KG1 (cell line): ENCODE data around the gene MCU.
"Not testable (repeated sequence)": the region's sequence is repeated elsewhere in the genome, so short reads cannot be mapped to it uniquely, and the experiment has no call there.

Experiments
- DNase-seq: peaks from one replicate; lab custom pipeline; 2025; lab: John Stamatoyannopoulos, UW

Gene MCU

GRCh38 chr10:72730479-72730878 lies 38.5 kb downstream of the MCU start:
- no peak for DNase-seq

GRCh38 chr10:72731916-72732419 lies 40.0 kb downstream of the MCU start:
- no peak for DNase-seq

- DNase-seq = no peak
These were observed 40.6 kb downstream of the MCU start for GRCh38 chr10:72732521-72732920.

- DNase-seq = no peak
These were observed 42.0 kb downstream of the MCU start for GRCh38 chr10:72733989-72734388.

GRCh38 chr10:72735288-72735936 lies 43.5 kb downstream of the MCU start:
- no peak for DNase-seq

GRCh38 chr10:72736176-72736827 lies 44.4 kb downstream of the MCU start:
- DNase-seq = no peak

GRCh38 chr10:72736828-72737220 lies 44.9 kb downstream of the MCU start:
- DNase-seq = no peak

GRCh38 chr10:72737357-72737756 lies 45.4 kb downstream of the MCU start:
- DNase-seq = not testable (repeated sequence)

- DNase-seq = no peak
These were observed 46.5 kb downstream of the MCU start for GRCh38 chr10:72738486-72738885.

- DNase-seq = no peak
These were observed 48.6 kb downstream of the MCU start for GRCh38 chr10:72740528-72740927.

- DNase-seq = no peak
These were observed 50.1 kb downstream of the MCU start for GRCh38 chr10:72742092-72742491.

- no peak for DNase-seq
These were observed 50.9 kb downstream of the MCU start for GRCh38 chr10:72742797-72743196.

GRCh38 chr10:72744566-72744965 lies 52.6 kb downstream of the MCU start:
- no peak for DNase-seq

- no peak for DNase-seq
These were observed 54.8 kb downstream of the MCU start for GRCh38 chr10:72746426-72747363.

GRCh38 chr10:72747521-72747920 lies 55.6 kb downstream of the MCU start:
- no peak for DNase-seq

- peak; percentile 69 for DNase-seq
These were observed 61.9 kb downstream of the MCU start for GRCh38 chr10:72753760-72754231.

GRCh38 chr10:72754275-72755032 lies 62.5 kb downstream of the MCU start:
- no peak for DNase-seq

GRCh38 chr10:72756674-72757385 lies 64.9 kb downstream of the MCU start:
- no peak for DNase-seq

- DNase-seq = no peak
These were observed 65.8 kb downstream of the MCU start for GRCh38 chr10:72757732-72758131.

- not testable (repeated sequence) for DNase-seq
These were observed 67.0 kb downstream of the MCU start for GRCh38 chr10:72758930-72759329.

GRCh38 chr10:72759584-72759983 lies 67.6 kb downstream of the MCU start:
- no peak for DNase-seq
